Right hindlimb (tissue), 1 donor: Measurements from ENCODE around the gene PRR20E.
"Not testable (repeated sequence)": the region's sequence is repeated elsewhere in the genome, so short reads cannot be mapped to it uniquely, and the experiment has no call there.

Experiments used
- DNase-seq: peaks from one replicate; pipeline ENCODE4 v3.0.0-alpha.2; 2018

Gene PRR20E

DNA sequence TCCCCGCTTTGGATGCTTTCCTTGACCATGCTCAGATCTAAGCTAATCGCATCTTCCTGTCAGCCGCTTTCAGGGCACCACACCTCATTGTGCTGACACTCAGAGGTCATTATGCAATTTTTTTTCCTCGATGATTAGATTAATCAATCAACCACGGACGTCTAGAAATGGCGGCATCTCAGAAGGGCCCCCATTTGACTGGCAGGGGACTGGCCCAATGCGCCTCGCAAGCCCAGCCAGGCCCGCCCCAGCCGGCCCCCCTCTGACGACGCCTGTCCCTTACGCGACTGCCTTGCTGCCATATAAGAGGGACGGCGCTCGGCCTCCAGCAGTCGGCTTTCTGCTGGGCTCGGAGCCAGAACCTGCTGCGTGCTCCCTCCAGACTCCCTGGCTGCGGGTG lies at the start of gene PRR20E:
Gene PRR20E (plus strand): TSS at position 301 of the 400 bp plus-strand sequence. CDS start 387 bp downstream, outside the sequence.
- DNase-seq: not testable (repeated sequence)

GRCh38 chr13:57123681-57124080 lies 43.3 kb upstream of the PRR20E start:
- DNase-seq: peak; percentile 84

DNA sequence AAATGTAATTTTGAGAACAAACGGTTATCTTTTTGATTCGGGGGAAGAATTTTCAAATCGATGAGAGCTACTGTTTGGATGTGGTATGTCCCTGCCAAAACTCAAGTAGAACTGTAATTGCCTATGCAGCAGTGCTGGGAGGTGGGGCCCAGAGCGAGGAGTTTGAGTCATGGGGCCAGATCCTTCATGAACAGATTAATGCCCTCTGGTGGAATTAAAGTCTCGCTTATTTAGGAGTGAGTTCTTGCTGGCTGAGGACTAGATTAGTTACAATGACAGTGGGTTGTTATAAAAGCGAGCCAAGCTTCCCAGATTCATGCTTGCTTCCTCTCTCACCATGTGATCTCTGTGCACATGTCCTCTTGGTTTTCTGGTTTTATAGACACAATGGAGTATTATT lies 38.1 kb upstream of the PRR20E start:
- DNase-seq: no peak

DNA sequence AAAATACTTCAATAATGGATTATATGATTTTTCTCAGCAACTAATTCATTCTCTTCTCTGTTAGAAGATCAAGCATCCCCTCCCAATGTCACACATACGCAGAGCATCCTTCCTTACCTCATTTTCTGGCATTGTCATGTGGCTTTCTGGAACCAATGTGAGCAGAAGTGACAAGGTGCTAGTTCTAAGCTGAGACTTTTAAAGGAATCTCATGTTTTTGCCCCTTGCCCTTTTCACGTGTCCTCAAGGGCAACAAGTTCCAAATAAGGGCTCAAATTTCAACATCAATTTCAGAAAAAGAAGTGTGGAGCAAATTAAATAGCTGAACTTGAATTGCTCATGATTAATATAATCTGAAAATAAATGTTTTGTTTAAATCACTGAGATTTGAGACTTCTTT lies 30.9 kb upstream of the PRR20E start:
- no peak for DNase-seq

DNA sequence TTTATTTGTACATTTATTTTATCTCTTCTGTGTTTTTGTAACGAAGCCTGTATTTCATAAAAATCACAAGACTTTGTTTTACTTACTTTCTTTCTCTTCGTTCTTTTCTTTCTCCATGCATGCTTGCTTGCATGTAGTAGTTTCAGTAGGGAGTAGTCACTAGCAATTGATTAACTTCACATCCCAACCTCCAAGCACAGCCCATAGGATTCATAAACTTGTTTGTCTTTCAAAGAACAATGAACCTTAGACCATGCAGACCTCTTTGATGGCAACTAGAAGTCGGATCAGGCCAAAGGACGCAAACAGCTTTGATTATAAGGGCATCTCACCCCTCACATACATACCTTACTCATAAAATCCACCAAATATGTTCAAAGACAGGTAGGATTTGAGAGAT lies 29.4 kb upstream of the PRR20E start:
- no peak for DNase-seq

GRCh38 chr13:57138988-57139387 lies 28.0 kb upstream of the PRR20E start:
- no peak for DNase-seq

DNA sequence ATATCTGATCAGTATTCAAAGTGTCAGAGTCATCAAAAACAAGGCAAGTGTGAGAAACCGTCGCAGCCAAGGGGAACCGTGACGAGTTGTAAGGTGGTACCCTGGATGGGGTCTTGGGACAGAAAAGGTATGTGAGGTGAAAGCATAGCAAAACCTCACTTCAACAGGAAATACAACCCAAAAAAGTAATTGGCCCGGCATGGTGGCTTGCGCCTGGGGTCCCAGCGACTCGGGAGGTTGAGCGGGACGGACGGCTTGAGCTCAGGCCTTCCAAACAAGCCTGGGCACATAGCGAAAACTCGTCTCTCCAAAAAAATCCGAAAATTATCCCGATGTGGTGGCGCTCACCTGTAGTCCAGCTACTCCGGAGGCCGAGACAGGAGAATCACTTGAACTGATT lies 27.2 kb upstream of the PRR20E start:
- DNase-seq: not testable (repeated sequence)

- not testable (repeated sequence) for DNase-seq
Measured at GRCh38 chr13:57140235-57140968, 26.6 kb upstream of the PRR20E start, which contains the start of gene PRR20A. Gene PRR20A (plus strand): TSS chr13:57140918. CDS start chr13:57141305, 387 bp downstream.

- not testable (repeated sequence) for DNase-seq
Measured at GRCh38 chr13:57147188-57147587, 19.8 kb upstream of the PRR20E start, which contains the start of gene PRR20B. Gene PRR20B (plus strand): TSS chr13:57147488. CDS start chr13:57147875, 387 bp downstream.

- not testable (repeated sequence) for DNase-seq
Measured at GRCh38 chr13:57148106-57148505, 18.9 kb upstream of the PRR20E start.

- not testable (repeated sequence) for DNase-seq
Measured at GRCh38 chr13:57153761-57154160, 13.2 kb upstream of the PRR20E start, which contains the start of gene PRR20C. Gene PRR20C (plus strand): TSS chr13:57154061. CDS start chr13:57154448, 387 bp downstream.

DNA sequence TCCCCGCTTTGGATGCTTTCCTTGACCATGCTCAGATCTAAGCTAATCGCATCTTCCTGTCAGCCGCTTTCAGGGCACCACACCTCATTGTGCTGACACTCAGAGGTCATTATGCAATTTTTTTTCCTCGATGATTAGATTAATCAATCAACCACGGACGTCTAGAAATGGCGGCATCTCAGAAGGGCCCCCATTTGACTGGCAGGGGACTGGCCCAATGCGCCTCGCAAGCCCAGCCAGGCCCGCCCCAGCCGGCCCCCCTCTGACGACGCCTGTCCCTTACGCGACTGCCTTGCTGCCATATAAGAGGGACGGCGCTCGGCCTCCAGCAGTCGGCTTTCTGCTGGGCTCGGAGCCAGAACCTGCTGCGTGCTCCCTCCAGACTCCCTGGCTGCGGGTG lies 6.7 kb upstream of the PRR20E start, which contains the start of gene PRR20D:
Gene PRR20D (plus strand): TSS at position 301 of the 400 bp plus-strand sequence. CDS start 387 bp downstream, outside the sequence.
- not testable (repeated sequence) for DNase-seq

- DNase-seq: no peak
Measured at GRCh38 chr13:57191667-57192066, 24.7 kb downstream of the PRR20E start.

DNA sequence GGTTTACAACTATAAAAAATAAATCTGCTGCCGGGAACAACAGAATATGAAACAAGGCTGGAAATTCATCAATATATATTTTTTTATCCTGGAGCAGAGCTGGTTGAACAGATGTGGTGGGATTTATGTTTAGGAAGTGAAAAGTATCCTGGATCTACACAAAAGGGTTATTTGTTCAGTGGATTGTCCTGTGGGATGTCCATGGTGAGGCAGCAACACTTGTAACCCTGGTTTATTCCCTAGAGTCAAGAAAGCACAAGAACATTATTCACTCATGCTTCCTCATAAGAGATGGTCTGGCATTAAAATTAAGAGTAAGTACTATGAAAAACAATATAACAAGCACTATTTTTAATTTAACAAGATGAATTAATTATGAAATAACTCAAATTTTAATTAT lies 46.0 kb downstream of the PRR20E start:
- no peak for DNase-seq
